Stomach (tissue), 4 donors: ENCODE measurements around the gene IMPDH1.

Experiments used
- POLR2A ChIP-seq, 4 donors: fragments of 450-650 bp; IDR thresholded peaks; one replicate each; pipeline ENCODE4 v1.6.1; 2016; ENCODE audit warnings: antibody characterized with exemption in 4 of 4, control low read depth in 2 of 4, mild to moderate bottlenecking in 1 of 4, moderate library complexity in 1 of 4
- TF ChIP-seq, protein P1 (sequence below), 7 experiments: fragments of 450-650 bp in 4 of 7; fragments of 200-600 bp in 3 of 7; sonication (generic) in 3 of 7; IDR thresholded peaks; one replicate each; pipeline ENCODE4 v1.5.1; 2016 to 2019; ENCODE audit warnings: antibody characterized with exemption in 7 of 7, control low read depth in 2 of 7, mild to moderate bottlenecking in 1 of 7

DNA sequence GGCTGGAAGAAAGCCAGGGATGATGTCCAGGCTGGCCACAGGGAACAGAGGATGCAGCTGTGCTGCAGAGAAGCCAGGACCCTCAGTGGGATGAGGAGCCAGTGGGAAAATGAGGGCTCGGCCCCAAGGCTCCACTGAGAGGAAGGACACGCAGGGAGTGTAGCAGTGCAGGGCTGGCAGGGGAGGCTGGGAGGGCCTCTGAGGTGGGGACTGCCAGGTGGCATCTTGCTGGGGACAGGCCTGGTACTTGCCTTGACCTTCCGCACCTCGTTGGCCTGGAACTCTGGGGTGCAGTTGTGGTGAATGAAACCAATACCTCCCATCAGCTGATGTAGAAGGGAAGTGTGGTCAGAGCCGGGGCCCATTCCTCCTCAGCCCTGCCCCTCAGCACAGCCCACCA, 9.2 kb downstream of the IMPDH1 start:
- TF ChIP-seq, protein P1, sequence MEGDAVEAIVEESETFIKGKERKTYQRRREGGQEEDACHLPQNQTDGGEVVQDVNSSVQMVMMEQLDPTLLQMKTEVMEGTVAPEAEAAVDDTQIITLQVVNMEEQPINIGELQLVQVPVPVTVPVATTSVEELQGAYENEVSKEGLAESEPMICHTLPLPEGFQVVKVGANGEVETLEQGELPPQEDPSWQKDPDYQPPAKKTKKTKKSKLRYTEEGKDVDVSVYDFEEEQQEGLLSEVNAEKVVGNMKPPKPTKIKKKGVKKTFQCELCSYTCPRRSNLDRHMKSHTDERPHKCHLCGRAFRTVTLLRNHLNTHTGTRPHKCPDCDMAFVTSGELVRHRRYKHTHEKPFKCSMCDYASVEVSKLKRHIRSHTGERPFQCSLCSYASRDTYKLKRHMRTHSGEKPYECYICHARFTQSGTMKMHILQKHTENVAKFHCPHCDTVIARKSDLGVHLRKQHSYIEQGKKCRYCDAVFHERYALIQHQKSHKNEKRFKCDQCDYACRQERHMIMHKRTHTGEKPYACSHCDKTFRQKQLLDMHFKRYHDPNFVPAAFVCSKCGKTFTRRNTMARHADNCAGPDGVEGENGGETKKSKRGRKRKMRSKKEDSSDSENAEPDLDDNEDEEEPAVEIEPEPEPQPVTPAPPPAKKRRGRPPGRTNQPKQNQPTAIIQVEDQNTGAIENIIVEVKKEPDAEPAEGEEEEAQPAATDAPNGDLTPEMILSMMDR (IDR thresholded peaks at IDR 0.05), result no peak
- TF ChIP-seq POLR2A (IDR thresholded peaks at IDR 0.05), result no peak
